KMS-11 (cell line): ENCODE results near the gene NBEA.
"Not testable (repeated sequence)": the region's sequence is repeated elsewhere in the genome, so short reads cannot be mapped to it uniquely, and the experiment has no call there.

Experiments used
- H2AFZ ChIP-seq: fragments of 200-600 bp; sonication (generic); 2 replicates; pipeline ENCODE4 v1.6.1; 2016; ENCODE audit warnings: antibody characterized with exemption, mixed run types, low read depth
- H3K27ac ChIP-seq: fragments of 200-600 bp; sonication (generic); 2 replicates; pipeline ENCODE4 v1.6.1; 2016; ENCODE audit warnings: mild to moderate bottlenecking, mixed run types
- H3K27me3 ChIP-seq: fragments of 200-600 bp; sonication (generic); 2 replicates; pipeline ENCODE4 v1.6.1; 2017; ENCODE audit warnings: mild to moderate bottlenecking, low read depth, mixed run types, moderate library complexity; ENCODE audit not compliant: insufficient read depth
- H3K36me3 ChIP-seq: fragments of 200-600 bp; sonication (generic); 2 replicates; pipeline ENCODE4 v1.6.1; 2017; ENCODE audit warnings: mild to moderate bottlenecking, mixed run types; ENCODE audit not compliant: insufficient read depth
- H3K4me1 ChIP-seq: fragments of 200-600 bp; sonication (generic); 2 replicates; pipeline ENCODE4 v1.6.1; 2016; ENCODE audit warnings: mild to moderate bottlenecking, low read depth, mixed run types; ENCODE audit not compliant: poor library complexity, severe bottlenecking
- H3K4me2 ChIP-seq: fragments of 200-600 bp; sonication (generic); 2 replicates; pipeline ENCODE4 v1.7.0; 2016; ENCODE audit warnings: mild to moderate bottlenecking, mixed run types
- H3K4me3 ChIP-seq: fragments of 200-600 bp; sonication (generic); IDR thresholded peaks from 2 replicates; pipeline ENCODE4 v1.6.1; 2017; ENCODE audit warnings: low read depth, low read length, mixed read lengths; ENCODE audit not compliant: insufficient read depth
- H3K79me2 ChIP-seq: fragments of 200-600 bp; sonication (generic); 2 replicates; pipeline ENCODE4 v1.6.1; 2016; ENCODE audit warnings: low read depth, mixed run types; ENCODE audit not compliant: insufficient read depth
- H3K9ac ChIP-seq: fragments of 200-600 bp; sonication (generic); 2 replicates; pipeline ENCODE4 v1.6.1; 2016; ENCODE audit warnings: mild to moderate bottlenecking, mixed run types
- H4K20me1 ChIP-seq: fragments of 200-600 bp; sonication (generic); 2 replicates; pipeline ENCODE4 v1.6.1; 2016; ENCODE audit warnings: mild to moderate bottlenecking, mixed run types; ENCODE audit not compliant: insufficient read depth
- TF ChIP-seq, protein P1 (sequence below): fragments of 200-600 bp; sonication (generic); conservative IDR thresholded peaks from 2 replicates; pipeline ENCODE4 v1.6.1; 2017; ENCODE audit warnings: low read depth, mild to moderate bottlenecking, antibody characterized with exemption, low read length, moderate library complexity, mixed read lengths

Gene NBEA

DNA sequence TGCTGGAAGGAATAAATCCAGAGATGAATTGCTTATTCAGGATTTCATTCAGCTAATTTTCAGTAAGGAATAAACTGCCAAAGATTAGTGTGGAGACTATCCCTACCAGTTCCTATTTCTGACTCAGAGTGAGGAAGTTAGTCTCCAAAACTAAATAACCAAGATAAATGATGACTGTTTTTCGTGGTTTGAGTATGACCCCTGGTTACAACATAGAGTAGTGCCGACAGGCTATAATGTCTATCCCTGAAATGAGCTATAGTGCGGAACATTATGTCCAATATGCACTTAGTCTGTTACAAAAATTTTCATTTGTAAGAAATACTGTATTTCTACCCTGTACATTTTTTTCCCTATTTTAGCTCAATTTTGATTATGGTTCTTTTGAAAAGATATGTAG, 51.4 kb downstream of the NBEA start:
- no peak overlapping the region for H2AFZ ChIP-seq
- H3K27me3 ChIP-seq, result no peaks in the 10 kb centered on the region
- H4K20me1 ChIP-seq, result no peaks in the 10 kb centered on the region
- H3K79me2 ChIP-seq, result no peaks in the 10 kb centered on the region
- no peak overlapping the region for H3K27ac ChIP-seq
- H3K4me3 ChIP-seq, result no peak overlapping the region
- no peaks in the 10 kb centered on the region for H3K36me3 ChIP-seq
- TF ChIP-seq, protein P1, sequence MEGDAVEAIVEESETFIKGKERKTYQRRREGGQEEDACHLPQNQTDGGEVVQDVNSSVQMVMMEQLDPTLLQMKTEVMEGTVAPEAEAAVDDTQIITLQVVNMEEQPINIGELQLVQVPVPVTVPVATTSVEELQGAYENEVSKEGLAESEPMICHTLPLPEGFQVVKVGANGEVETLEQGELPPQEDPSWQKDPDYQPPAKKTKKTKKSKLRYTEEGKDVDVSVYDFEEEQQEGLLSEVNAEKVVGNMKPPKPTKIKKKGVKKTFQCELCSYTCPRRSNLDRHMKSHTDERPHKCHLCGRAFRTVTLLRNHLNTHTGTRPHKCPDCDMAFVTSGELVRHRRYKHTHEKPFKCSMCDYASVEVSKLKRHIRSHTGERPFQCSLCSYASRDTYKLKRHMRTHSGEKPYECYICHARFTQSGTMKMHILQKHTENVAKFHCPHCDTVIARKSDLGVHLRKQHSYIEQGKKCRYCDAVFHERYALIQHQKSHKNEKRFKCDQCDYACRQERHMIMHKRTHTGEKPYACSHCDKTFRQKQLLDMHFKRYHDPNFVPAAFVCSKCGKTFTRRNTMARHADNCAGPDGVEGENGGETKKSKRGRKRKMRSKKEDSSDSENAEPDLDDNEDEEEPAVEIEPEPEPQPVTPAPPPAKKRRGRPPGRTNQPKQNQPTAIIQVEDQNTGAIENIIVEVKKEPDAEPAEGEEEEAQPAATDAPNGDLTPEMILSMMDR, result no peak
- H3K4me1 ChIP-seq, result no peaks in the 10 kb centered on the region
- H3K4me2 ChIP-seq, result no peak overlapping the region
- H3K9ac ChIP-seq, result no peak overlapping the region

DNA sequence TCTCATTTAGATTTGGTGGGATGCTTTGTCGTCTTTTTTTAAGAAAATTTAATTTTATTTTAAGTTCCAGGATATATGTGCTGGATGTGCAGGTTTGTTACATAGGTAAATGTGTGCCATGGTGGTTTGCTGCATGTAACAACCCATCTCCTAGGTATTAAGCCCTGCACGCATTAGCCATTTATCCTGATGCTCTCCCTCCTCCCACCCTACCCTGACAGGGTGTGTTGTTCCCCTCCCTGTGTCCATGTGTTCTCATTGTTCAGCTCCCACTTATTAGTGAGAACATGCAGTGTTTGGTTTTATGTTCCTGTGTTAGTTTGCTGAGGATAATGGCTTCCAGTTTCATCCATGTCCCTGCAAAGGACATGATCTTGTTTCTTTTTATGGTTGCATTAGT, 61.7 kb downstream of the NBEA start:
- H3K36me3 ChIP-seq, H2AFZ ChIP-seq, H3K4me1 ChIP-seq, H3K27me3 ChIP-seq, H3K4me2 ChIP-seq, H3K27ac ChIP-seq, H3K9ac ChIP-seq, H3K79me2 ChIP-seq, H3K4me3 ChIP-seq, H4K20me1 ChIP-seq: not testable (repeated sequence)

DNA sequence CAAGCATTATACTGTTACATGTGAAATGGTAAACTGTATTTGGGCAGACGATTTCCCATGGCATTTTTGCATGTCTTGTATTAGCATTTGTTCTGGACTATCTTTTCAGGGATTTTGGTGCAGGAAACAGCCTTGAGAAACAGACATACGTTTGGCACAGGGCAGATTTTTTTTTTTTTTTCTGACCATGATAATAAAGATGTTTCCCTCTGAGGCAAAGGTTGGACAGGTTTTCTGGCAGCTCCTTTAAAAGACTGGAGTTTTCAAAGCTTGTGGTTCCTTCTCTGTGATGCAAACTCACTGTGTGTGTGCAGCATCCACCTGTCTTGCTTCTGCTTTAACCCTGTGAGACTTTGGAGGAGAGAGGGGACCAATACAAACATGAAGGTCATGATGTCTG, 63.0 kb downstream of the NBEA start:
- Histone ChIP-seq H3K9ac (no peak overlapping the region), H4K20me1 (no peaks in the 10 kb centered on the region), H3K4me1 (no peaks in the 10 kb centered on the region), H3K36me3 (no peaks in the 10 kb centered on the region), H3K79me2 (no peaks in the 10 kb centered on the region), H3K4me3 (no peak overlapping the region), H3K4me2 (no peak overlapping the region), H3K27me3 (no peaks in the 10 kb centered on the region), H2AFZ (no peak overlapping the region), H3K27ac (no peak overlapping the region)
- TF ChIP-seq, protein P1, result no peak

DNA sequence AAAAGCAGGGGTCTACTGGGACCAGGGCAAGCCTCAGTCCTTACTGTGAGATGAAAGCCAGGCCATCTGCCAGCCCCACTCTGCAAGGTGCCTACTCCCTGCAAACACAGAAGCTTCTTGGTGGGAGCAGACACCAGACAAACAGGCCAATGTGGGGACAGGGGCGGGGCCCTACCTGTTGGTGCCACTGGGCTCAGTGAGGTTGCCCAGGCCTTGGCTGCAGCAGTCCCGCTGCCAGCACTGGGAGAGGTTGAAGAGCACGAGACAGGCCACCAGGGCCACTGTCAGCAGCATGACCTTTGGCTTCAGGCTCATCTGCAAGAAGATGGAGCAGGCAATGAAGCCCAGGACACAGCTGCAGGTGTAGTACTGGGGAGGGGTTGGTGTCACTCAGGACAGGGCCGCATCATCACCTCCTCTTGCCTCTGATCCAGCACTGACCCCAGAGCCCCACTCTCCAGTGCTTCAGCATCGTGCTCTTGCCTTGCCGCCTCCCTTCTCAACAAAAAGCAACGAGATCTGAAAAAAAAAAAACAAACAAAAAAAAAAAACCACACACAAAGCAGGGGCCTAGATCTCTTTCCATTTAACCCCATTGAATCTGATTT, 72.6 kb downstream of the NBEA start:
- H3K4me3 ChIP-seq, result no peak overlapping the region
- no peaks in the 10 kb centered on the region for H3K36me3 ChIP-seq
- H3K27me3 ChIP-seq, result no peaks in the 10 kb centered on the region
- no peak overlapping the region for H3K4me2 ChIP-seq
- H3K27ac ChIP-seq, result no peak overlapping the region
- TF ChIP-seq, protein P1, result no peak
- no peaks in the 10 kb centered on the region for H4K20me1 ChIP-seq
- H2AFZ ChIP-seq, result no peak overlapping the region
- no peaks in the 10 kb centered on the region for H3K4me1 ChIP-seq
- H3K79me2 ChIP-seq, result no peaks in the 10 kb centered on the region
- no peak overlapping the region for H3K9ac ChIP-seq

DNA sequence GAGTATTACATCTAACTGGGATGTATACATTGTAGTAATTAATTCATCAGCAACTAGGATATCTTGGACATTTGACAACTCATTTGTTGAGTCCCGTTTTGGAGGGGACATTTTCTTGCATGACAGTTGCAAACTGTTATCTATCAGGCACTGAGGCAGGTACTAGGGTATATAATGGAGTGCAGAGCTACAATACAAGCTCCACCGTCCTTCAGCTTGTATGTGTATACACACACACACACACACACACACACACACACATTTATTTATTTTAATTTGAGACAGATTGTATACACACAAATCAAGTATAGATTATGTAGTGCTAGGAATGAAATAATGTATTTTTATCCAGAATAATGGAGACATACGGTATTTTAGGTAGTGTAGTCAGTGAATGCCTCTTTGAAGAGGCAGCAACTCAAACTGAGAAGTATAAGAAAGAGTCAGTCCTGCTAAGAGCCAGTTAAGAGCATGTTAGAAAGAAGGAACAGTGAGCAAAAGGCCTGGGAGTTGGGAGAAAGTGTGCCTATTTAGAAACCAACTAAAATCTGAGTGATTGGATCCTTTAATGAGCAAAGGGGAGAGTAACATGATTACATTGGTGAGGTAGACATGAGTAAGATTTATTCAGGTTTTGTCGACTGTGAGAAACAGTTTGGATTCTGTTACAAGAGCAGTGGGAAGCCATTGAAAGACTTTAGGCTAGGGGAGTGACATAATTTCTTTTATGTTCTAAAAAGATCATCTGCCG, 74.5 kb downstream of the NBEA start:
- Histone ChIP-seq H3K36me3 (no peaks in the 10 kb centered on the region), H3K4me2 (no peak overlapping the region), H3K9ac (no peak overlapping the region), H3K4me1 (no peaks in the 10 kb centered on the region), H3K27ac (no peak overlapping the region), H4K20me1 (no peaks in the 10 kb centered on the region), H3K79me2 (no peaks in the 10 kb centered on the region), H2AFZ (no peak overlapping the region), H3K27me3 (no peaks in the 10 kb centered on the region), H3K4me3 (no peak overlapping the region)
- TF ChIP-seq, protein P1, result no peak
